Sigmoid colon (tissue), 4 donors: ENCODE measurements around the gene CBLB.

Experiments used
- CTCF ChIP-seq, 4 experiments: fragments of 450-650 bp in 3 of 4; fragments of 200-600 bp in 1 of 4; IDR thresholded peaks; one replicate each; pipeline ENCODE4 v1.5.1; 2016 to 2019; ENCODE audit warnings: antibody characterized with exemption in 4 of 4, mild to moderate bottlenecking in 3 of 4, moderate library complexity in 2 of 4
- EP300 ChIP-seq, 4 donors: sonication (generic); formaldehyde crosslinking; IDR thresholded peaks; one replicate each; pipeline ENCODE4 v1.6.1; 2017; ENCODE audit warnings: antibody characterized with exemption in 4 of 4

- TF ChIP-seq CTCF (IDR thresholded peaks at IDR 0.05) (no peak), EP300 (IDR thresholded peaks at IDR 0.05) (no peak)
Measured at GRCh38 chr3:105606016-105606415, 262.8 kb downstream of the CBLB start.
